ENCODE results near the gene DYNC1LI2. TPM values are rescaled to one million over a fixed set of nuclear protein-coding genes. Genes with fewer than 3 reads are reported as not detected.
A peak's percentile ranks its signal among the peaks of the same experiment; 100 is the strongest.
"Not testable (repeated sequence)": the region's sequence is repeated elsewhere in the genome, so short reads cannot be mapped to it uniquely, and the experiment has no call there.

DYNC1LI2 gene
- 84.0 TPM for polyA plus RNA-seq (ENCODE audit: insufficient read length)

- peak; percentile 39 for DNase-seq (ENCODE audit: low read depth)
Measured at GRCh38 chr16:66751303-66751991, at the start of gene DYNC1LI2. DYNC1LI2 (minus strand) TSS chr16:66751609; CDS start chr16:66751591, 18 bp downstream.

DNA sequence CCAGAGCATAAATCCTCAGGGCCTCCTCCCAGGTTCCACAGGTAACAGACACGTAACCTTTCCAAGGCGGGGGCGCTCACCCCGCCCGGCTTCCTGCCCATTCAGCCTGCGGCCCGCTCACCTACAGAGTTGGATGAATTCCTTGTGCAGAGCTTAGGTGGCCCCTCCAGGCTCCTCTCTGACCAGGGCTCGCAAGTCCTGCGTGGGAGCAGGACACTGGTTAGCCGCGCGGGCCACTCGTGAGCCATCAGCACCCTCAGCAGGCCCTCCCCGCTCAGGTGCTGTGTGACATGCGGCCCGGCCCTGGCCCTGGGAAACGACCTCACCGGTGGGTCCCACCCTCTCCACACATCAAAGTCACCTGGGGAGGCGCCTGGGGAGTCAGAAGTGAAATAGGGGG, 49.4 kb upstream of the DYNC1LI2 start:
- no peak for DNase-seq (ENCODE audit: low read depth)

- no peak for DNase-seq (ENCODE audit: low read depth)
Measured at GRCh38 chr16:66798161-66798560, 46.8 kb upstream of the DYNC1LI2 start.

GRCh38 chr16:66793984-66794383, 42.6 kb upstream of the DYNC1LI2 start:
- not testable (repeated sequence) for DNase-seq (ENCODE audit: low read depth)

DNA sequence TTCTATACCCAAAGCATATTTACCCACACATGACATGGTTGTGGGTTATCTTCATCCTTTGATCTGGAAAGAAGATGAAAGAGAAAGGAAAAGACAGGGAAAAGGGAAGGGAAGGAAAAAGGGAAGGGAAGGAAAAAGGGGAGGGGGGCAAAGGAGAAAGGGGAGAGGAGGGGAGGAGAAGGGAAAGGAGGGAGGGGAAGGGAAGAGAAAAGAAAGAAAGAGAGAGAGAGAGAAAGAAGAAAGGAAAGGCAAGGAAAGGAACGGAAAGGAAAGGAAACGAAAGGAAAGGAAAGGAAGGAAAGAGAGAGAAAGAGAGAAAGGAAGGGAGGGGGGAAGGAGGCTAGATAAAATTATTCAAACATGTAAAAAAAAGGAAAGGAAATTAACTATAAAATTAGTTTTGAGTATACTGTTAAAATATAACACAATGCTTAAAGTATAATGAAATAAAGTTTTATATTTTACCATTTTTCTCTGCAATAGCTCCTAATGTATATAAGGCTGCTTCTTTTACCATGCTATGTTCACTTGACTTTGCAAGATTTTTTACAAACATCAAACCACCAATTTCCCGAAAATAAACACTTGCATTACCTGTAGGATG, 38.8 kb upstream of the DYNC1LI2 start:
- no peak for DNase-seq (ENCODE audit: low read depth)

DNA sequence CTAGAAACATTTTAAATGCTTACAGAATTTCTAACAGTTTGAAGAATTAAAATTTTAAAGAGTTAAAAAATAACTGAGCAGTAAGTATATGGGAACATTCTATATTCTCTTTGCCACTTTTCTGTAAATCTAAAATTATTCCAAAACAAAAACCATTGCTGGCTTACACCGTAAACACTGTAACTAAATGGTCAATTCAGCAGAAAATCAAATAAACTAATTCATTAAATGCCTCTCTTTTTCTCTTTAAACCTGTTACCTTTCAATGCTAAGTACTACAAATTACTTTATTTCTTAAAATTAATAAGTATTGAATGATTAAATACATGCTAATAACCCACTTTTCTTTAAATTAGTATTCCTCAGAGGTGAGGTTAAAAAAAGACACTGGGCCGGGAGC, 36.0 kb upstream of the DYNC1LI2 start:
- no peak for DNase-seq (ENCODE audit: low read depth)

GRCh38 chr16:66786551-66786950, 35.1 kb upstream of the DYNC1LI2 start:
- DNase-seq (ENCODE audit: low read depth): no peak

- no peak for DNase-seq (ENCODE audit: low read depth)
Measured at GRCh38 chr16:66776457-66776856, 25.0 kb upstream of the DYNC1LI2 start.

DNA sequence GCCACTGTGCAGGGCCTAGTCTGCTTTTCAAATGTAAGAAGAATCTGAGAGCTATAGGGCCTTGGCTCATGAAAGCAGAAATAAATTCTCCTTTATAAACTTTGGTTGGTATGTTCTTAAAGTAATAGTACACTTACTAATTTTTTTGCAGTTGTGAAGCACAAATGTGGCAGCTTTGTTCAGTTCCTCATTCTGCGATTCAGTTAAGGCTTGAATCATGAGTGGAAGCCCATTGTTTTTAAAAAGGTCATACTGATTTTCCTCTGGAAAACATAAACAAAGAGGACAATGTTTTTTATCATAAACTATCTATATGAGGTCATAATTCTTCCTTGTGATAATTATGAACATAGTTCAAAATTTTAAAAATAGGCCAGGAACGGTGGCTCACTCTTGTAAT, 23.6 kb upstream of the DYNC1LI2 start:
- no peak for DNase-seq (ENCODE audit: low read depth)

- no peak for DNase-seq (ENCODE audit: low read depth)
Measured at GRCh38 chr16:66758086-66758485, 6.7 kb upstream of the DYNC1LI2 start.

GRCh38 chr16:66754819-66755218, 3.4 kb upstream of the DYNC1LI2 start:
- DNase-seq (ENCODE audit: low read depth): no peak

- no peak for DNase-seq (ENCODE audit: low read depth)
Measured at GRCh38 chr16:66754211-66754610, 2.8 kb upstream of the DYNC1LI2 start.

GRCh38 chr16:66752958-66753357, 1.5 kb upstream of the DYNC1LI2 start:
- no peak for DNase-seq (ENCODE audit: low read depth)

DNA sequence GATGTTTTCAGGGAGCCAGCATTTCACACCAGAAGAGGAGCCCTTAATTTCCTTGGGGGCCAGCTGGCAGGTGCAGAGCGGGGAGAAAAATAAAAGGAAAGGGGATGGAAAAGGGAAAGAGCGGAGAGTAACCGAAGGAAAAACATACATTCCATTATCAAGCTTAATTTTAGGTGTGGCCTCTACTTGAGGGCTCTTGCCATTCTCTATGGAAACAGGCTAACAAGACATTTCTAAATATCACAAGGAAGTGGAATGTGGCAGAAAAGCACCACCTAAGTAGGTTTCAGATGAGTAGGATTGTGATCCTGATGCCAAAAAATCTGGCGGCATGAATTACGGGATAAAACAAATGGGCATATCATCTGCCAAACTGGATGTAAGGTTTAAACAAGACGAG, 970 bp upstream of the DYNC1LI2 start:
- DNase-seq (ENCODE audit: low read depth): no peak

DNA sequence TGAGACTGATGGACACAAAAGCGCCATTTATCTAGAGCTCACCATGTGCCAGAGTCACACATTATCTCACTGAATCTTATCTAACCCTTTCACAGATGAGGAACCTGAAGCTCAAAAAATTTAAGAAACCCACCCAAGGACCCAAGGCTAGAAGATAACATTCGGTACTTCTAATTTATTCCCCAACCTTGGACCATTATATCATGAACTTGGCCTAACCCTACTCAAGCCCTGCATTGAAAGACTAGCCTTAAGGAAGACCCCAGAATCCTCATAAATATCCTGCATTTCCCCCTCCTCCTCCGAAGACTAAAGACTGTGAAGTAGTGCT, 548 bp upstream of the DYNC1LI2 start:
- no peak for DNase-seq (ENCODE audit: low read depth)

DNA sequence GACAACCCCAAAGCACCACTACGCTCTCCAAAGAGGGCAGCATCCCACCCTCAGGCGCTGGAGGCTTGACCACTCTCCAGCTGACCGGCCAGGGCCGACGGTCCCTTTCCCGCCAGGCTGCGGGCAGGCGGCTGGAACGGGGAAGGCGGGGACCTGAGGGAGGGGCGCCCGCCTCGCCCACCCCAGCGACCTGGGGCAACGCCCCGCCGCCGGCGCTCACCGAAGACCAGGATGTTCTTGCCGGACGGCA, 431 bp downstream of the DYNC1LI2 start:
- no peak for DNase-seq (ENCODE audit: low read depth)

- DNase-seq (ENCODE audit: low read depth): no peak
Measured at GRCh38 chr16:66750279-66751052, 943 bp downstream of the DYNC1LI2 start.

DNA sequence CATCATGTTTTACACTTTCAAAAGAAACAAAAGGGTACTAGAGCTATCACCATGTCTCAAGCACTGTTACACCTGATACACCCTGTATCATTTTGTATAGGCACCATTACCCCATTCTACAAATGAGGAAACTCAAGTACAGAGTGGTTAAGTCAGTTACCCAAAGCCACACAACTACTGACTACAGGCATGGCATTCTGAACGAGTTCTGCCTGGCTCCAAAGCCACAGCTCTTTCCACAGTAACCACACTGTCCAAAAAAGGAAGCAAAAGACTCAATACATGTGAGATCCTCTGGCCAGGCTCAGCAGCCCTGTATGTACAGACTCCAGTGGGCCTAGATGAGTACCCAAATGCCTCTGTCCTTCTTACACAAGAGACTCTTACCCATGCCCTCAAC, 4.7 kb downstream of the DYNC1LI2 start:
- no peak for DNase-seq (ENCODE audit: low read depth)

DNA sequence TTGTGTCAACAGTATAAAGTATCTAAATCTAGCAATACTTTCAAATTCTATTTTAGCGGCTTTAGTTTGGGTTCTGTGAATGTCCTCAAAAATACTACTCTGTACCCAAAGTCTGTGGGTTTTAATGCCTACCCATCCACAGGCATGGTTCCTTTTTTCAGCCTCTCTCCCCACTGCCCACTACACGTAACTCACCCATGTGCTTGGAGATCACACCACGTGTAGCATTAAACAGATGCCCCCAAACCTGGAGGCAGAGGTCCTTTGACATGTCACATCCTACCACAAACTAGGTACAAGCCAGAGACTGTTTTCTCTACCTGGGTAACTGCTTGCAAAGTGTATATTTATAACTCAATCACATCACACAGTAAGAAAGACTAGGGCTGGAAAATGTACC, 5.4 kb downstream of the DYNC1LI2 start:
- DNase-seq (ENCODE audit: low read depth): no peak

- peak; percentile 44 for DNase-seq (ENCODE audit: low read depth)
Measured at GRCh38 chr16:66741950-66742808, 9.2 kb downstream of the DYNC1LI2 start.

DNA sequence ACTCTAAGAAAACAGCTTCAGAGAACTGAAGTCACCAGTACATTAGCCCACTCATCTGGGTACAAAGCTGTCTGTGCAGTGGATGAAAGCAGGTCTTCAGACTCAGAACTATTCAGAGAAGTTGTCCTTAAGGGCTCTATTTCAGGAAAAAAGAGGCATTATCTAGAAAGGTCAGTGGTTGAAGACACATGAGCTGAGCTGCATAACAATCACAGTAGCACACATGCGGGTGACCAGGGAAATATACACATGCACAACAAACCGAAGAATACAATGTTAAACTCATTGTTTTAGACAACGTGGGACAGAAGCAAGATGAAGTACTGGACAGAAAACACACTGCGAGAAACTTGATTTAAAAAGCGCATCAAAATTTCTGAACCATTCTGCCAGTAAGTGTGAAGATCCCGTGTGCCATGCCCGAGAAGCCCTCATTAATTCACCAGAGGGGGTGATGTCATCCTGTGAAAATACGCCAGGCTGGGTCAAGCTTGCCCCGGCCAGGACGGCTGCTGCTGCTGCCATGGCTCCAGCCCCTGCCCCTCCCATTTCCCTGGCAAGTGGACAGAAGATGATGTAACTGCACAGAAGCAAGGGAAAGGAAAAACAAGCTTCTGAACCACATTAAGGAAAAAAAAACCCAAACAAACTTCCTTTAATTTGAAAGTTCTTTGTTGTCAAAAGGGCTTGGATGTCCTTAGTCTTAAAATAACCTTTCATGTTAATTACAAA, 10.1 kb downstream of the DYNC1LI2 start:
- peak; percentile 83 for DNase-seq (ENCODE audit: low read depth)

DNA sequence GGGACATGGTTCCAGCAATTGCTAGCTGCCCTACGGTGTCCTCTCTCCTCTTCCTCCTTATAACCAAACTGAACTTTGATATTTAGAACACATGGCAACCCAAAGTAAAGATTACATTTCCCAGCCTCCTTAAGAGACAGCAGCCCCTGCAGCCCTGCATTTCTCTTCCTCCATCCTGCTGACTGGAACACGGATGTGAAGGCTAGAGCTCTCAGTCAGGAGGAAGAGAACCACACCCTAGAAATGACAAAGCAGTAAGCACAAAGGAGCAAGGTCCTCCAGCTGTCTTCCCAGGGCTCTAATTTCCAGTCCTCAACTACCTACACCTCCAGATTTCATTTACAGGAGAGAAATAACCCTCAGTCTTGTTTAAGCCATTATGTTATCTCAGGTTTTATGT, 10.9 kb downstream of the DYNC1LI2 start:
- no peak for DNase-seq (ENCODE audit: low read depth)
